PC-9 (cell line): ENCODE results near the gene IL10RA. TPM values are rescaled to one million over a fixed set of nuclear protein-coding genes. Genes with fewer than 3 reads are reported as not detected.

Source experiments
- BruUV-seq: library from RNA; stranded (reverse); fragments of 400-500 nt; replicated peaks from 2 replicates; lab custom pipeline; 2021; lab: Mats Ljungman, UMichigan
- CTCF ChIA-PET: fragments of 300-600 bp; sonication (Branson Sonifier 250); formaldehyde crosslinking; loops from one replicate; lab custom pipeline; 2022; ENCODE audit warnings: antibody characterized with exemption; lab: Charles Lee
- POLR2A ChIA-PET: fragments of 300-600 bp; sonication (Branson Sonifier 250); formaldehyde crosslinking; loops from one replicate; lab custom pipeline; 2022; ENCODE audit warnings: antibody characterized with exemption; ENCODE audit not compliant: unreplicated experiment; lab: Charles Lee
- DNase-seq, 2 experiments: peaks; one replicate each; pipeline versions ENCODE4 v3.0.0 to v3.0.0-alpha.2; 2015 to 2022; ENCODE audit warnings: mixed read lengths in 1 of 2
- H2AFZ ChIP-seq: fragments of 200-600 bp; sonication (generic); 2 replicates; pipeline ENCODE4 v1.8.1; 2017; ENCODE audit warnings: antibody characterized with exemption
- H3F3A ChIP-seq: fragments of 200-600 bp; sonication (generic); 2 replicates; pipeline ENCODE4 v1.8.1; 2017; ENCODE audit warnings: antibody characterized with exemption, mild to moderate bottlenecking, low read depth; ENCODE audit not compliant: insufficient read depth
- H3K27ac ChIP-seq: fragments of 200-600 bp; sonication (generic); 2 replicates; pipeline ENCODE4 v1.6.1; 2016; ENCODE audit warnings: mixed run types
- H3K27me3 ChIP-seq: fragments of 200-600 bp; sonication (generic); 2 replicates; pipeline ENCODE4 v1.6.1; 2016; ENCODE audit warnings: low read depth, mixed run types; ENCODE audit not compliant: insufficient read depth
- H3K36me3 ChIP-seq: fragments of 200-600 bp; sonication (generic); 2 replicates; pipeline ENCODE4 v1.6.1; 2016; ENCODE audit warnings: low read depth, mixed run types
- H3K4me1 ChIP-seq: fragments of 200-600 bp; sonication (generic); replicated peaks from 2 replicates; pipeline ENCODE4 v1.6.1; 2016; ENCODE audit warnings: mixed run types; ENCODE audit not compliant: insufficient read depth
- H3K4me2 ChIP-seq: fragments of 200-600 bp; sonication (generic); 2 replicates; pipeline ENCODE4 v1.6.1; 2017; ENCODE audit warnings: mixed run types
- H3K4me3 ChIP-seq: fragments of 200-600 bp; sonication (generic); 2 replicates; pipeline ENCODE4 v1.6.1; 2016; ENCODE audit warnings: mixed run types
- H3K79me2 ChIP-seq: fragments of 200-600 bp; sonication (generic); 2 replicates; pipeline ENCODE4 v1.6.1; 2017; ENCODE audit warnings: low read depth, mixed run types
- H3K9me2 ChIP-seq: fragments of 200-600 bp; sonication (generic); 2 replicates; pipeline ENCODE4 v1.8.1; 2017; ENCODE audit warnings: mild to moderate bottlenecking; ENCODE audit not compliant: insufficient read depth
- H3K9me3 ChIP-seq: fragments of 200-600 bp; sonication (generic); 2 replicates; pipeline ENCODE4 v1.8.1; 2016; ENCODE audit warnings: low read depth; ENCODE audit not compliant: insufficient read depth
- H4K20me1 ChIP-seq: fragments of 200-600 bp; sonication (generic); 2 replicates; pipeline ENCODE4 v1.8.1; 2017; ENCODE audit not compliant: insufficient read depth
- EZH2 ChIP-seq: fragments of 200-600 bp; sonication (generic); IDR thresholded peaks from 2 replicates; pipeline ENCODE4 v1.8.0; 2017; ENCODE audit warnings: antibody characterized with exemption, low read depth
- intact Hi-C: fragments of 100-400 bp; cut with micrococcal nuclease; formaldehyde crosslinking; loops from one replicate; pipeline ENCODE4 v1.10.0; 2022; ENCODE audit not compliant: unreplicated experiment
- total RNA-seq: library from RNA; stranded (reverse); gene quantifications from 2 replicates; pipeline ENCODE4 v1.2.3, GENCODE V29; 2021
- TF ChIP-seq, protein P1 (sequence below): fragments of 200-600 bp; sonication (generic); conservative IDR thresholded peaks from 2 replicates; pipeline ENCODE4 v1.6.1; 2017; ENCODE audit warnings: mixed run types, antibody characterized with exemption, mild to moderate bottlenecking, moderate library complexity

Gene IL10RA
- total RNA-seq, 1 experiment from 2014 or later: not detected

- intact Hi-C loops: no loop called here
- ChIA-PET POLR2A (interaction anchor here (0.6 kb wide), 1 partner anchor 253 kb away, joined by 26 read pairs; no protein-coding TSS in a partner anchor), CTCF (no interaction called here)
- Histone ChIP-seq H2AFZ (no peak overlapping the region), H3K27me3 (peaks cover 26% of the 10 kb centered on the region), H3K27ac (no peak overlapping the region), H3K9me3 (no peaks in the 10 kb centered on the region), H3K4me3 (no peak overlapping the region), H3K79me2 (no peaks in the 10 kb centered on the region), H3F3A (no peaks in the 10 kb centered on the region), H3K36me3 (no peaks in the 10 kb centered on the region), H3K4me2 (no peak overlapping the region), H3K9me2 (no peaks in the 10 kb centered on the region; the same call in 1 of the 2 replicates), H3K4me1 (peaks cover 5% of the 10 kb centered on the region), H4K20me1 (no peaks in the 10 kb centered on the region)
- TF ChIP-seq, protein P1, sequence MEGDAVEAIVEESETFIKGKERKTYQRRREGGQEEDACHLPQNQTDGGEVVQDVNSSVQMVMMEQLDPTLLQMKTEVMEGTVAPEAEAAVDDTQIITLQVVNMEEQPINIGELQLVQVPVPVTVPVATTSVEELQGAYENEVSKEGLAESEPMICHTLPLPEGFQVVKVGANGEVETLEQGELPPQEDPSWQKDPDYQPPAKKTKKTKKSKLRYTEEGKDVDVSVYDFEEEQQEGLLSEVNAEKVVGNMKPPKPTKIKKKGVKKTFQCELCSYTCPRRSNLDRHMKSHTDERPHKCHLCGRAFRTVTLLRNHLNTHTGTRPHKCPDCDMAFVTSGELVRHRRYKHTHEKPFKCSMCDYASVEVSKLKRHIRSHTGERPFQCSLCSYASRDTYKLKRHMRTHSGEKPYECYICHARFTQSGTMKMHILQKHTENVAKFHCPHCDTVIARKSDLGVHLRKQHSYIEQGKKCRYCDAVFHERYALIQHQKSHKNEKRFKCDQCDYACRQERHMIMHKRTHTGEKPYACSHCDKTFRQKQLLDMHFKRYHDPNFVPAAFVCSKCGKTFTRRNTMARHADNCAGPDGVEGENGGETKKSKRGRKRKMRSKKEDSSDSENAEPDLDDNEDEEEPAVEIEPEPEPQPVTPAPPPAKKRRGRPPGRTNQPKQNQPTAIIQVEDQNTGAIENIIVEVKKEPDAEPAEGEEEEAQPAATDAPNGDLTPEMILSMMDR: no peak
- TF ChIP-seq EZH2: no peak
- DNase-seq: no peak
- BruUV-seq: no TSS peak
Measured at GRCh38 chr11:117950993-117951961, 34.9 kb upstream of the IL10RA start.

DNA sequence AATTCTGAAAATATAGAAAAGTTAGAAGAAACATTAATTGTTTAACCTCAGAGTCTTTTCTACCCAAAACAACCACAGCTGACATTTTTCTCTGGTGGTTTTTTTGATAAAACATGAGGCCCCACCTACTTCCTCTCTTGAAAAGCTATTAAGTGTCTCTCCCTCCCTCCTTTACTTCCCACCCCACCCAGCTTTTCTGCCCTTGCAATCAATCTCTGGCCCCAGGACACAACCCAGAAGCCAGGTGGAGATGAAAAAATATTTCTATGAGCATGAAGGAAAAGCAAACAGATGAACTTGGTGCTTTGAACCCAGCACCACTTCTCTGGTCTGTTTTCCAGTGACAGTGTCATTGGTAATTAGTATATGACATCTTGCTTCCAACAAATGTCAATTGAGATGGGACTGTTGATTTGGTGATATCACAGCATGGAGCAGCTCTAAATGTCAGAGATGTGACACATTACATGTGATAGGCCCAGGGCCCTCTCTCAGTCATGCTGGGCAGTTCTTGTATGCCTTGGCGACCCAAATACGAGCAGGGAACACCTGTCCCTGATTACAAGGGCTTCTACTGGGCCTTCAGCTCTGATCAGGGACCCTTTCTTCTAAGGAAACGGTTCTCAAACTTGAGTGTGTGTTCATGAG lies 33.0 kb upstream of the IL10RA start:
- TF ChIP-seq, protein P1: no peak
- TF ChIP-seq EZH2: no peak
- no peaks in the 10 kb centered on the region for H3K79me2 ChIP-seq
- ChIA-PET CTCF (interaction anchor here (0.6 kb wide), 1 partner anchor 146 kb away, joined by 3 read pairs; no protein-coding TSS in a partner anchor), POLR2A (no interaction called here)
- no peaks in the 10 kb centered on the region for H3K4me1 ChIP-seq
- no peaks in the 10 kb centered on the region; the same call in 1 of the 2 replicates for H3K9me2 ChIP-seq
- intact Hi-C loops: no loop called here
- H4K20me1 ChIP-seq: no peaks in the 10 kb centered on the region
- H3K4me3 ChIP-seq: no peak overlapping the region
- H3K27me3 ChIP-seq: peaks cover 39% of the 10 kb centered on the region
- no peak overlapping the region for H3K27ac ChIP-seq
- BruUV-seq: no TSS peak
- H3K36me3 ChIP-seq: no peaks in the 10 kb centered on the region
- no peak overlapping the region for H3K4me2 ChIP-seq
- H3F3A ChIP-seq: no peaks in the 10 kb centered on the region
- no peak for DNase-seq
- H2AFZ ChIP-seq: no peak overlapping the region
- no peaks in the 10 kb centered on the region for H3K9me3 ChIP-seq

- H3K9me2 ChIP-seq: no peaks in the 10 kb centered on the region; the same call in 1 of the 2 replicates
- H3K27me3 ChIP-seq: peaks cover 38% of the 10 kb centered on the region
- H3K36me3 ChIP-seq: no peaks in the 10 kb centered on the region
- H3K9me3 ChIP-seq: no peaks in the 10 kb centered on the region
- no peak for TF ChIP-seq EZH2
- TF ChIP-seq, protein P1: no peak
- no peaks in the 10 kb centered on the region for H3K4me1 ChIP-seq
- H3K4me3 ChIP-seq: no peak overlapping the region
- DNase-seq: no peak
- ChIA-PET POLR2A (no interaction called here), CTCF (no interaction called here)
- intact Hi-C loops: no loop called here
- no peak overlapping the region for H3K4me2 ChIP-seq
- H2AFZ ChIP-seq: no peak overlapping the region
- no peaks in the 10 kb centered on the region for H3F3A ChIP-seq
- BruUV-seq: no TSS peak
- H3K79me2 ChIP-seq: no peaks in the 10 kb centered on the region
- H4K20me1 ChIP-seq: no peaks in the 10 kb centered on the region
- no peak overlapping the region for H3K27ac ChIP-seq
Measured at GRCh38 chr11:117958949-117959348, 27.2 kb upstream of the IL10RA start.
